HG03139 (cell line): ENCODE results near the gene NEK10.

Experiments
- ATAC-seq: cut with Tn5 transposase; IDR thresholded peaks from one replicate; pipeline ENCODE4 v1.9.1; 2021; ENCODE audit not compliant: unreplicated experiment

NEK10 gene

GRCh38 chr3:27076815-27077630 is 292.2 kb downstream of the NEK10 start:
- ATAC-seq, result no peak

DNA sequence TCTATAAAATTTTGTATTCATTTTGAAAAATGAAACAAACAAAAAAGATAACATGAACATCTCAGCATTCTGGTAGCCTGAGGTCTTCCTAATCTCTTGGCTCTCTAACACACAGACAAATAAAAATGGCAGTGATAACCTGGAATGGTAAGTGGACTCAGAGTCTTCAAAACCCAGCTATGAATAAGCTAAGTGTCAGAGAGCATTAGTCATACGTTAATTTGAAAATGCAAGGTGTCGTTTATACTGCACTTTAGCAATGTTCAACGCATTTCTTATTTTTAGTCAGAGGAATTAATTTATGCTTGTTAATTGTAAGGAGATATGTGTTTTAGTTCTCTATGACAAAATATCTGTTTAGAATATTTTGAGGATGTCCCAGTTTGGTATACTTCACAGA is 294.3 kb downstream of the NEK10 start:
- no peak for ATAC-seq

GRCh38 chr3:27073912-27074311 is 295.3 kb downstream of the NEK10 start:
- ATAC-seq, result no peak

DNA sequence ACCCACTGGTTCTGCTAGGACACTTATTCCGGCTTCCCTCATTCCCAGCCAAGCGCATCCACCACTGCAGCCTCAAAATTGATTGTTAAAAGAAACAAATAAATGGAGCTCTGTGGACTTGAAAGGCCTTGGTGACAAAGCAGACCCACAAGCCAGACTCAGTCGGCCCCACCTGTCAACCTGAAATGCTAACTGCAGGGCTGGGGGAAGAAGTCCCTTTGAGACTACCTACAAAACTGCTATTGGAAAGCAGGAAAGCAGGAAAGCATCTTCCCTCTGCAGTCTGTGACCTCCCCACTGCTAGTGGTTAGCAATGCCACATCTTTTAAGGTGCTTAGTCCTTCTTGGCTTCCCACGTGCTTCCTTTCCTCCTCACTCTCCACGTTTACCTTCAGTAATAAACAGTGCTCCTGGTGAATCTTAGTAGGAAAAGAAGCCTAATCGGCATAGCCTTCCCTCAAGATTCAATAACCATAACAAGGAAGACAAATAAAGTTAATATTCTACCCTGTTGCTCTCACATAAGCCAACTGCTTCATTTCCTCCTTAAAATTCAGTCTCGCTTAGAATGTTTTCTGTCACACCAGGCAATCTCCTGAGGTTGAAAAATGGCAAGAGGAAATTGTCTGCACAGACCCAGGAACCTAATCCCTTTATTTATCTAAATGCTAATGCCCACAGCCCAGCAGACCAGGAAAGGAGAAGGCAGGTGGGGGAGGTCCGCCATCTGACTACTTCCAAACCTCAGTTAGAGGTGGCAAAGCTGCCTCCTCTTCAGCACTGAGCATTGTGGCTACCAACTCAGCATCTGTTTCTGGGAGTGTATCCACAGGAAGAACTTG is 296.2 kb downstream of the NEK10 start:
- ATAC-seq, result no peak

GRCh38 chr3:27060336-27060735 is 308.8 kb downstream of the NEK10 start:
- no peak for ATAC-seq
